IMR-90 (cell line): Measurements from ENCODE around the gene USP17L18.
"Not testable (repeated sequence)": the region's sequence is repeated elsewhere in the genome, so short reads cannot be mapped to it uniquely, and the experiment has no call there.

Experiments
- BHLHE40 ChIP-seq: fragments of 150-350 bp; IDR thresholded peaks from 2 replicates; pipeline ENCODE4 v1.6.1; 2016; ENCODE audit warnings: mild to moderate bottlenecking, low read depth, low read length
- CEBPB ChIP-seq: IDR thresholded peaks from 2 replicates; pipeline ENCODE4 v1.6.1; 2012; ENCODE audit warnings: low read depth, low read length, improper control_type of control experiment
- CHD1 ChIP-seq: IDR thresholded peaks from 2 replicates; pipeline ENCODE4 v1.6.1; 2012; ENCODE audit warnings: low read depth, low read length, improper control_type of control experiment
- FOS ChIP-seq: fragments of 150-350 bp; IDR thresholded peaks from 2 replicates; pipeline ENCODE4 v1.6.1; 2016; ENCODE audit warnings: low read depth, low read length
- MAFK ChIP-seq: IDR thresholded peaks from 2 replicates; pipeline ENCODE4 v1.6.1; 2012; ENCODE audit warnings: low read depth, low read length, improper control_type of control experiment
- MAZ ChIP-seq: IDR thresholded peaks from 2 replicates; pipeline ENCODE4 v1.6.1; 2012; ENCODE audit warnings: low read depth, mild to moderate bottlenecking, low read length, improper control_type of control experiment, moderate library complexity, borderline replicate concordance
- NFE2L2 ChIP-seq: fragments of 150-350 bp; IDR thresholded peaks from 2 replicates; pipeline ENCODE4 v1.6.1; 2016; ENCODE audit warnings: low read depth, mild to moderate bottlenecking, low read length
- POLR2A ChIP-seq: IDR thresholded peaks from 2 replicates; pipeline ENCODE4 v1.6.1; 2012; ENCODE audit warnings: mild to moderate bottlenecking, low read depth, low read length
- RCOR1 ChIP-seq: IDR thresholded peaks from 2 replicates; pipeline ENCODE4 v1.6.1; 2012; ENCODE audit warnings: mild to moderate bottlenecking, low read length, improper control_type of control experiment; ENCODE audit not compliant: insufficient replicate concordance
- RFX5 ChIP-seq: IDR thresholded peaks from 2 replicates; pipeline ENCODE4 v1.8.0; 2012; ENCODE audit warnings: low read depth, mild to moderate bottlenecking, low read length, moderate library complexity
- TF ChIP-seq, protein P1 (sequence below): conservative IDR thresholded peaks from 2 replicates; pipeline ENCODE4 v1.5.1; 2012; ENCODE audit warnings: mild to moderate bottlenecking, low read depth, low read length, improper control_type of control experiment
- TF ChIP-seq, protein P2 (sequence below): fragments of 150-350 bp; IDR thresholded peaks from 2 replicates; pipeline ENCODE4 v1.6.1; 2017; ENCODE audit warnings: mild to moderate bottlenecking, antibody characterized with exemption, low read length, low read depth
- TF ChIP-seq, protein P3 (sequence below): fragments of 150-350 bp; IDR thresholded peaks from 2 replicates; pipeline ENCODE4 v1.6.1; 2016; ENCODE audit warnings: low read depth, mild to moderate bottlenecking, low read length, moderate library complexity, borderline replicate concordance

DNA sequence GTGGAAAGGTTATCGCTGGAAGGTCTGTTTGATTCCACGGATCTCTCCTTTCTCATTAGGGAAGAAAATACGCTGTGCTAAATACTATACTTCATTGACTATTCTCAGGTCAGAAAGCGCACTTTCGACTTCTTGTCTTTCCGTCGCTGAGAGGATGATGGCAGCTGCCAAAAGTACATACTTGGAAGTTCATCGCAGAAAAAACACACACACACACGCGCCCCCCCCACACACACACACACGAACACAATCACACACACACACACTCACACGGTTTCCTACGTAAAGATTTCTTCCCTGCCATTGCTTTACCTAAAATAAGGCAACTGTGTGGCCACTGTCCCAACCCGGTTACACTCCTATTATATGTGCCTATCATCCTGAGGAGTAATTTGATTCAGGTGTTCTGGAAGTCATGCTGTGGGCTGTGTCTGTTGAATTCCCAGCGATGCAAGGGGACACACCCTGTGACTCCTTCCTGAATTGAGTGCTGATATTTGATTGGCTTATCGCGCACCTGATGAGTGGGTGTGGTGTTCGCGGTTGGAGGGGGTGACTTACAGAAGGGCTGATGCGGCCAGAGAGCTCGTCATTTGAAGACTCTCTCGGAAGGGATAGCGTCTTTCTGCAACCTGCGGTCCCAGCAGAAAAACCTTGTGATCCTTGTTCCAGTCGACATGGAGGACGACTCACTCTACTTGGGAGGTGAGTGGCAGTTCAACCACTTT, at the start of gene USP17L18:
- TF ChIP-seq, protein P1, sequence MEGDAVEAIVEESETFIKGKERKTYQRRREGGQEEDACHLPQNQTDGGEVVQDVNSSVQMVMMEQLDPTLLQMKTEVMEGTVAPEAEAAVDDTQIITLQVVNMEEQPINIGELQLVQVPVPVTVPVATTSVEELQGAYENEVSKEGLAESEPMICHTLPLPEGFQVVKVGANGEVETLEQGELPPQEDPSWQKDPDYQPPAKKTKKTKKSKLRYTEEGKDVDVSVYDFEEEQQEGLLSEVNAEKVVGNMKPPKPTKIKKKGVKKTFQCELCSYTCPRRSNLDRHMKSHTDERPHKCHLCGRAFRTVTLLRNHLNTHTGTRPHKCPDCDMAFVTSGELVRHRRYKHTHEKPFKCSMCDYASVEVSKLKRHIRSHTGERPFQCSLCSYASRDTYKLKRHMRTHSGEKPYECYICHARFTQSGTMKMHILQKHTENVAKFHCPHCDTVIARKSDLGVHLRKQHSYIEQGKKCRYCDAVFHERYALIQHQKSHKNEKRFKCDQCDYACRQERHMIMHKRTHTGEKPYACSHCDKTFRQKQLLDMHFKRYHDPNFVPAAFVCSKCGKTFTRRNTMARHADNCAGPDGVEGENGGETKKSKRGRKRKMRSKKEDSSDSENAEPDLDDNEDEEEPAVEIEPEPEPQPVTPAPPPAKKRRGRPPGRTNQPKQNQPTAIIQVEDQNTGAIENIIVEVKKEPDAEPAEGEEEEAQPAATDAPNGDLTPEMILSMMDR: not testable (repeated sequence)
- not testable (repeated sequence) for TF ChIP-seq RFX5, RCOR1, CEBPB, POLR2A, MAFK, MAZ, BHLHE40, FOS, CHD1, NFE2L2
- TF ChIP-seq, protein P2, sequence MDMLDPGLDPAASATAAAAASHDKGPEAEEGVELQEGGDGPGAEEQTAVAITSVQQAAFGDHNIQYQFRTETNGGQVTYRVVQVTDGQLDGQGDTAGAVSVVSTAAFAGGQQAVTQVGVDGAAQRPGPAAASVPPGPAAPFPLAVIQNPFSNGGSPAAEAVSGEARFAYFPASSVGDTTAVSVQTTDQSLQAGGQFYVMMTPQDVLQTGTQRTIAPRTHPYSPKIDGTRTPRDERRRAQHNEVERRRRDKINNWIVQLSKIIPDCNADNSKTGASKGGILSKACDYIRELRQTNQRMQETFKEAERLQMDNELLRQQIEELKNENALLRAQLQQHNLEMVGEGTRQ: not testable (repeated sequence)
- TF ChIP-seq, protein P3, sequence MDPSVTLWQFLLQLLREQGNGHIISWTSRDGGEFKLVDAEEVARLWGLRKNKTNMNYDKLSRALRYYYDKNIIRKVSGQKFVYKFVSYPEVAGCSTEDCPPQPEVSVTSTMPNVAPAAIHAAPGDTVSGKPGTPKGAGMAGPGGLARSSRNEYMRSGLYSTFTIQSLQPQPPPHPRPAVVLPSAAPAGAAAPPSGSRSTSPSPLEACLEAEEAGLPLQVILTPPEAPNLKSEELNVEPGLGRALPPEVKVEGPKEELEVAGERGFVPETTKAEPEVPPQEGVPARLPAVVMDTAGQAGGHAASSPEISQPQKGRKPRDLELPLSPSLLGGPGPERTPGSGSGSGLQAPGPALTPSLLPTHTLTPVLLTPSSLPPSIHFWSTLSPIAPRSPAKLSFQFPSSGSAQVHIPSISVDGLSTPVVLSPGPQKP: not testable (repeated sequence)
